GM18909 (cell line): ENCODE results near the gene RETSAT.
A peak's percentile ranks its signal among the peaks of the same experiment; 100 is the strongest.

Source experiments
- ATAC-seq: cut with Tn5 transposase; IDR thresholded peaks from one replicate; pipeline ENCODE4 v1.9.1; 2021; ENCODE audit warnings: mild to moderate bottlenecking; ENCODE audit not compliant: unreplicated experiment, poor library complexity

RETSAT gene

GRCh38 chr2:85312404-85312803, 41.9 kb downstream of the RETSAT start:
- ATAC-seq, result no peak

- peak; percentile 57 for ATAC-seq
Observed at GRCh38 chr2:85310330-85310729, 44.0 kb downstream of the RETSAT start.

- no peak for ATAC-seq
Observed at GRCh38 chr2:85309699-85310321, 44.5 kb downstream of the RETSAT start.

- no peak for ATAC-seq
Observed at GRCh38 chr2:85308896-85309555, 45.3 kb downstream of the RETSAT start.

- ATAC-seq, result no peak
Observed at GRCh38 chr2:85308201-85308600, 46.1 kb downstream of the RETSAT start.

GRCh38 chr2:85307527-85307897, 46.8 kb downstream of the RETSAT start:
- no peak for ATAC-seq

GRCh38 chr2:85303780-85304531, 50.4 kb downstream of the RETSAT start:
- no peak for ATAC-seq

GRCh38 chr2:85302121-85302520, 52.2 kb downstream of the RETSAT start:
- ATAC-seq, result no peak
